Fibroblast of skin of right biceps (primary cell): ENCODE results near the gene ZNF76.
"Not testable (repeated sequence)": the region's sequence is repeated elsewhere in the genome, so short reads cannot be mapped to it uniquely, and the experiment has no call there.

ENCODE experiments used
- DNase-seq: peaks from one replicate; pipeline ENCODE4 v3.0.0-alpha.2; 2013

The ZNF76 gene

DNA sequence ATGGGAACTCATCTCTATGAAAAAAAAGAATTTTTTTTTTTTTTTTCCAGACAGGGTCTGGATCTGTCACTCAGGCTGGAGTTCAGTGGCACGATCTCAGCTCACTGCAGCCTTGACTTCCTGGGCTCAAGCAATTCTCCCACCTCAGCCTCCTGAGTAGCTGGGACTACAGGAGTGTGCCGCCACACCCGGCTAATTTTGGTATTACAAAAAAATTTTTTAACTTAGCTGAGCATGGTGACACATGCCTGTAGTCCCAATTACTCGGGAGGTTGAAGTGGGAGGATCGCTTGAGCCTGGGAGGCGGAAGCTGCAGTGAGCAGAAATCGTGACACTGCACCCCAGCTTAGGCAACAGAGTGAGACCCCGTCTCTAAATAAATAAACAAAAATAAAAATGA is 45.6 kb downstream of the ZNF76 start:
- no peak for DNase-seq

DNA sequence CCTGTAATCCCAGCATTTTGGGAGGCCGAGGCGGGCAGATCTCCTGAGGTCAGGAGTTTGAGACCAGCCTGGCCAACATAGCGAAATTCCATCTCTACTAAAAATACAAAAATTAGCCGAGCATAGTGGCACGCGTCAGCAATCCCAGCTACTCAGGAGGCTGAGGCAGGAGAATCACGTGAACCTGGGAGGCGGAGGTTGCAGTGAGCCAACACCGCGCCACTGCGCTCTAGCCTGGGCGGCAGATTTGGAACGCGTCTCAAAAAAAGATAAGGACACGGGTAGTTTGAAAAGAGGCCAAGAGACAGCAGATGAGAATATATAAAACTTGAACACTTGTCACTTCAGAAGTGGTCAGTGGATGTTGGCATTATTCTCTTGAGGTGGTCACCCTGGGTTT is 47.6 kb downstream of the ZNF76 start:
- DNase-seq: not testable (repeated sequence)

DNA sequence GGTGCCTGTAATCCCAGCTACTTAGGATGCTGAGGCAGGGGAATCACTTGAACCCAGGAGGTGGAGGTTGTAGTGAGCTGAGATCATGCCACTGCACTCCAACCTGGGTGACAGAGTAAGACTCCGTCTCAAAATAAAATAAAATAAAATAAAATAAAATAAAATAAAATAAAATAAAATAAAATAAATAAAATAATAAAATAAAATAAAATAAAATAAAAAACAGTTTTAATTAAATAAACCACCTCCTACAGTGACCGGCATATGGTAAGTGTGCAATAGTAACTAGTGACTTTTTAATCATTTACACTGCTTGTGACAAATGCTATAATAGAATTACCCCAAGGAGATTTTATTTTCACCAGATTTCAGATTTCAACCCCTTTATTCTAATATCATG is 49.0 kb downstream of the ZNF76 start:
- not testable (repeated sequence) for DNase-seq

DNA sequence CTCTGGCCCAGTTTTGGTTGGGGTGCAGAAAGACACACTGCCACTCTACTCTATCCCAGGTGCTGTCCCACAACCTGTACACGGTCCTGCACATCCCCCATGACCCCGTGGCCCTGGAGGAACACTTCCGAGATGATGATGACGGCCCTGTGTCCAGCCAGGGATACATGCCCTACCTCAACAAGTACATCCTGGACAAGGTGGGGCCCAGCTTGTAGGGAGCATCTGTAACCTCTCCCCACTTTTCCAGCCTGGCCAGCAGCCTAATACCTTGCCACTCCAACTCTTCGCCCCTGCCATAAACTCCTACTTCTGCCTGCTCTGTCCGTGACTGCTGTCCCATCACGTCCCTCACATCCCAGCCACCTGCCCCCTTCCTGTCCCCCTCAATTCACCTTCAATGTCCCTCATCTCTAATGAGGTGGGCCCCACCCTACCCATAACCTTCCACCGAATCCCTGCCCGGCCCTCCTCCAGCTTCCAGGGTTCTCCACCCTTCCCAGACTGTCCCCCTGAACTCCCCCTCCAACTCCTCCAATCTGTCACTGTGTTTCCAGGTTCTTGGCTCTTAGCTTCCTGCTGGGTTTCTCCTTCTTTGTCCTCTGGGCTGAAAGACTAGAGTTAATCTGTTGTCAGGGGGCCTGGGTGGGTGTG is 50.2 kb downstream of the ZNF76 start:
- DNase-seq: no peak

DNA sequence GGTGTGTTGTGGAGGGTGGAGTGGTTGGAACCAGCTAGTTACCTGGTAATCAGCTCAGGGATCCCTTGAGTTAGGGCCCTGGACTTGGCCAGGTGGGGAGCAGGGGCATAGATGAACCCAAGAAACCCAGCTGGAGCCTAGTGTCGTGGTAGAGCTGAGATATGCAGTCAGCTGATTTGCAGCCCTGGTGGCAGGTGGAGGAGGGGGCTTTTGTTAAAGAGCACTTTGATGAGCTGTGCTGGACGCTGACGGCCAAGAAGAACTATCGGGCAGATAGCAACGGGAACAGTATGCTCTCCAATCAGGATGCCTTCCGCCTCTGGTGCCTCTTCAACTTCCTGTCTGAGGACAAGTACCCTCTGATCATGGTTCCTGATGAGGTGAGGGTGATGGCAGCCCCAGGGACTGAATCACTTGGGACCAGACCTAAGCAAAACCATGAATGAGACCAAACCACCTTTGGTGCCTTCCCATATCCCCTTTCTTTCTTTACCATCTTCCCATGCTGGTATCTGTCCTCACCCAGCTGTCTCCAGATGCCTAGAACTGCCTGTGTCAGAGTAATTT is 50.8 kb downstream of the ZNF76 start:
- DNase-seq: no peak

DNA sequence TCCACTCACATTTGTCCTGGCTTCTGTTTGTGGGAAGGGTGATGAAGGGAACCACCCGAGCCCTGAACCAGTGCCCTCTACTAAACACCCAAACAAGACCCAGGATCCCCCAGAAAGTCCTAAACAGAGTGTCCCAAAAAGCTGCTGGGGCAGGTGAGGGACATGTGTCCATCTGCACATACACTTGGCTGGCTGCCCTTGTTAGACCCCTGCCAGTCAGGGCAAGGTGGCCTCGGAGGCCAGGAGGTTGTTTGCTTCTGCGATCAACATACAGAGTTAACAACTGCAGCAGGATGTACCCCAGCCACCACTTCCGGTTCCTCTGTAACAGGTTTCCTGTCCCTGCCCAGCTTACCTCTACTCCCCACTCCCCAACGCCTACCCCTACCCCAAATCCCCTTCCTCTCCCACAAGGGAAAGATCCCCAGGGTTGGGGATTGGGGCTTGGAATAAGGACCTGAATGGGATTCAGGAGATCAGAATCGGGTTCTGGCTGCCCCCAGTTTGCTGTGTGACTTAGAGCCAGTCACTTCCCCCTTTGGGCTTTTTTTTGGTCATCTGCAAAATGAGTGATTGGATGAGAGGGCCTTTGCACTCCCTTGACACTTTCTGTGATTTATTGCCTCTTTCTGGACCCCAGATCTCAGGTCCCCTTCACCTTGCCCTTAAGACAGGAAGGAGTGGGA is 52.0 kb downstream of the ZNF76 start:
- no peak for DNase-seq

DNA sequence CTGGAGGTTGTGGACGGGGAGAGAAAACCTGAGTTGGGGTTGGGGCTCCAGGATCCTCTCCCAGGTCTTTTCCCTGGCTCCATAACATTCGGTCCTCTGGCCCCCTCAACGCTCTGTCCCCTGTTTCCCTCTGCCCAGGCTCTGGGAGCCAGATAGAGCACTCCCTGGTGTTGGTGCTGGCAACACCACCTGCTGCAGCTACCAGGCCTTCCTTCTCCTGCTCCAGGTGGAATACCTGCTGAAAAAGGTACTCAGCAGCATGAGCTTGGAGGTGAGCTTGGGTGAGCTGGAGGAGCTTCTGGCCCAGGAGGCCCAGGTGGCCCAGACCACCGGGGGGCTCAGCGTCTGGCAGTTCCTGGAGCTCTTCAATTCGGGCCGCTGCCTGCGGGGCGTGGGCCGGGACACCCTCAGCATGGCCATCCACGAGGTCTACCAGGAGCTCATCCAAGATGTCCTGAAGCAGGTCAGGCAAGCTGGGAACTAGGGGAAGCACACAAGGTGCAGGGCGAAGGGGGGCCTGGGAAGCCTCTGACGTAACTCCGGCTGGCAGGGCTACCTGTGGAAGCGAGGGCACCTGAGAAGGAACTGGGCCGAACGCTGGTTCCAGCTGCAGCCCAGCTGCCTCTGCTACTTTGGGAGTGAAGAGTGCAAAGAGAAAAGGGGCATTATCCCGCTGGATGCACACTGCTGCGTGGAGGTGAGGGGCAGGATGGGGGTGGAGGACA is 52.7 kb downstream of the ZNF76 start:
- no peak for DNase-seq

DNA sequence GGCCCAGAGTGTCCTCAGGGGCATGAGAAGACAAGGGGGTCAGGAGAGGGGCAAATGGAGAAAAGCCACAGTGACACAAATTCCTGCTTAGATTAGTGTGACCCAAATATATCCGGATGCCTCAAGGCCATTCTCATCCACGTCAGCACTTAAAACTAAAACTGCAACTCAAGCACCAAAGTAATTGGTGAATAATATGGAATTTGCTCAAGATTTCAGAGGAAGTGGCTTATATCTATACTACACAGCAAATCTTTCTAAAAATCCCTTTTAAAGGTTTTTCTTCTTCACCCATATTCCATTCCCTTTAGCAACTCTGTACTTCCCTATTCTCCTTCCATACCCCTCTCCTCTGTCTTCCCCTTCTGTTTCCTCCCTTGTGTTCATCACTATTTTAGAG is 53.3 kb downstream of the ZNF76 start:
- DNase-seq: no peak

DNA sequence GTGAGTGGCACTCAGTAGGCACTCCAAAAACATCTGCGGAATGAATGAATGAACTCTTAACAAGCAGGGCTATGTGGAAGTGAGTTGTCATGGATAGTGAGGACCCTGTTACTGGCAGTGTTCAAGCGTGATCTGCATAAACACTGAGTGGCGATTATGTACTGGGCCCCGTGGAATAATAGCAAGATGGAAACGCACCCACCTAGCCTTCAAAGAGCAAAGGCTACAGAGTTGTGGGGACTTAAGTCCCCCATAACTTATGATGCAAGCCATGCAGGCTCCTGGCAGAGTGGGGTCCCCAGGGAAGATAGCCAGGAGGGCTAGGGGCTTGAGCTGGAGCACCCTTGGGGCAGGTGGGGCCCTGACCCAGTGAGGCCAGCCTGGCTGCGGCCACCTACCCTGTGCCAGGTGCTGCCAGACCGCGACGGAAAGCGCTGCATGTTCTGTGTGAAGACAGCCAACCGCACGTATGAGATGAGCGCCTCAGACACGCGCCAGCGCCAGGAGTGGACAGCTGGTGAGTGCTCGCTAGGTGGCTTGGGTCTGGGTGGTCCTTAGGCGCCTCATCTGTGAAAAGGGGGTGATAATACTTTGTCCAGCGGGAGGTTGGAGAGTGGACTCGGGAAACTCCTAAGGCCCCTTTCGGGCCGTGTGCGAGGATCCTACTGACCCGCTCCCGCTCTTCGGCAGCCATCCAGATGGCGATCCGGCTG is 58.1 kb downstream of the ZNF76 start:
- DNase-seq: peak; percentile 8

DNA sequence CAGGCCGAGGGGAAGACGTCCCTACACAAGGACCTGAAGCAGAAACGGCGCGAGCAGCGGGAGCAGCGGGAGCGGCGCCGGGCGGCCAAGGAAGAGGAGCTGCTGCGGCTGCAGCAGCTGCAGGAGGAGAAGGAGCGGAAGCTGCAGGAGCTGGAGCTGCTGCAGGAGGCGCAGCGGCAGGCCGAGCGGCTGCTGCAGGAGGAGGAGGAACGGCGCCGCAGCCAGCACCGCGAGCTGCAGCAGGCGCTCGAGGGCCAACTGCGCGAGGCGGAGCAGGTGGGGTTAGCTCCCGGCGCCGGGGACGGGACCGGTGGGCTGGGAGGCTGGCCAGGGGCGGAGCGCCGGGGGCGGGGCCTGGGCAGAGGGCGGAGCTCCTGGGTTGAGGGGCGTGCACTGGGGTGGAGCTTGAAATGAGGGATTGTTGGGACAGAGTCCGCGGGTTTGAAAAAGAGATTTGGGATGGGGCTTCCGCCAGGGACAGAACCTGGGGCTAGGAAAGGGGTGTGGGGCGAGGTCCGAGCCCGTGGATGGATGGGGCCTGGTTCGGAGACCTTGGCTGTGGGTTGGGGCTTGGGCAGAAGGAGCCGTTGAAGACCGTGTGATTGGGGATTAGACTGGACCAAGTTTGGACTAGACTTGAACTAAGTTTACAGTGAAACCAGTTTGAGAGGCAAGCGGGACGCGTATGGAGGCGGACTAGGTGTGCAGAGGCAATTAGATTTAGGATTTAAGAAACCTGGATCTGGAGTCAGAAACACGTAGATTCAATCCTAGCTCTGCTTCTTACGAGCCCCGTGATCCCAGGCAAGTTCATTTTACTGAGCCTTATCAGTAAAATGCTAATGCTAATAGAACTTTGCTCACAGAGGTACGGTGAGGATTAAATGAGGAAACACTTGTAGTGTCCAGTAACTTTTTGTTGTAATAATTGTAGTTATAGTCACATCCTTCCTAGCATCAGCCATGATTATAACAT is 58.9 kb downstream of the ZNF76 start:
- peak; percentile 84 for DNase-seq

DNA sequence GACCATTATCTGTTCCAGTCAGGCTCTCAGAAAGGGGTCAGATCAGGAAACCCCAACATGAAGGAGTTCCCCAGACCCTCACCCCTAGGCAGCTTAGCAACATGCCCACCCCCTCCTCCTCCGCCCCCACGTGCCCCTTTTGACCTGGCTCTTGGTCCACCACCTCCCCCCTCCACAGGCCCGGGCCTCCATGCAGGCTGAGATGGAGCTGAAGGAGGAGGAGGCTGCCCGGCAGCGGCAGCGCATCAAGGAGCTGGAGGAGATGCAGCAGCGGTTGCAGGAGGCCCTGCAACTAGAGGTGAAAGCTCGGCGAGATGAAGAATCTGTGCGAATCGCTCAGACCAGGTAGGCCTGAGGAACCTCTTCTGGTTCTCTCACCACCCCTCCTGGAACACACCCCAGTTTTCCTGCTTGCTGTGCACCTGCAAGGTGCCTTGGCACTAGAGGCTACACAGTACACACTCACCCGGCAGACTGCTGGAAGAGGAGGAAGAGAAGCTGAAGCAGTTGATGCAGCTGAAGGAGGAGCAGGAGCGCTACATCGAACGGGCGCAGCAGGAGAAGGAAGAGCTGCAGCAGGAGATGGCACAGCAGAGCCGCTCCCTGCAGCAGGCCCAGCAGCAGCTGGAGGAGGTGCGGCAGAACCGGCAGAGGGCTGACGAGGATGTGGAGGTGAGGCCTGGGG is 60.0 kb downstream of the ZNF76 start:
- DNase-seq: no peak

DNA sequence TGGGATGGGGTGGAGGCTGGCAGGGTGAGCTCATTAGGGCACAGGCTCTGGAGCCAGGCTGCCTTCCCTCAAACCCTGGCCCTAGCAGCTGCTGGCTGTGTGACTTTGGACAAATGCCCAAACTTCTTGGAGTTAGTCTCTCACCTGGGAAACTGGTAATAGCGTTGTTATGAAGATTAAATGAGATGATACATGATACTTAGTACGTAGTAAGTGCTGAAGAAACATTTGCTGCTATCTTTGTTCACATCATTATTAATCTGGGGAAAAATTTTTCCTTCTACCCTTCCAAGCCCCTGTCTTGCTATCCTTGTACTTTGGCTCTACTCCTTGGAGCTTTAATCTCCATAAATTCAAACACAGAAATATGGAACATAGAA is 60.5 kb downstream of the ZNF76 start:
- no peak for DNase-seq

DNA sequence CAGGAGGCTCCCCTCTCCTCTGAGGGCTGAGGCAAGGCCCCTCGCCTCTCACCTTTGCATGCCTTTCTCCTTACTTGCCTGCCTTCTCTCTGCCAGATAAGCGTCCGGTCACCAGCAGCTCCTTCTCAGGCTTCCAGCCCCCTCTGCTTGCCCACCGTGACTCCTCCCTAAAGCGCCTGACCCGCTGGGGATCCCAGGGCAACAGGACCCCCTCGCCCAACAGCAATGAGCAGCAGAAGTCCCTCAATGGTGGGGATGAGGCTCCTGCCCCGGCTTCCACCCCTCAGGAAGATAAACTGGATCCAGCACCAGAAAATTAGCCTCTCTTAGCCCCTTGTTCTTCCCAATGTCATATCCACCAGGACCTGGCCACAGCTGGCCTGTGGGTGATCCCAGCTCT is 61.6 kb downstream of the ZNF76 start:
- DNase-seq: no peak

DNA sequence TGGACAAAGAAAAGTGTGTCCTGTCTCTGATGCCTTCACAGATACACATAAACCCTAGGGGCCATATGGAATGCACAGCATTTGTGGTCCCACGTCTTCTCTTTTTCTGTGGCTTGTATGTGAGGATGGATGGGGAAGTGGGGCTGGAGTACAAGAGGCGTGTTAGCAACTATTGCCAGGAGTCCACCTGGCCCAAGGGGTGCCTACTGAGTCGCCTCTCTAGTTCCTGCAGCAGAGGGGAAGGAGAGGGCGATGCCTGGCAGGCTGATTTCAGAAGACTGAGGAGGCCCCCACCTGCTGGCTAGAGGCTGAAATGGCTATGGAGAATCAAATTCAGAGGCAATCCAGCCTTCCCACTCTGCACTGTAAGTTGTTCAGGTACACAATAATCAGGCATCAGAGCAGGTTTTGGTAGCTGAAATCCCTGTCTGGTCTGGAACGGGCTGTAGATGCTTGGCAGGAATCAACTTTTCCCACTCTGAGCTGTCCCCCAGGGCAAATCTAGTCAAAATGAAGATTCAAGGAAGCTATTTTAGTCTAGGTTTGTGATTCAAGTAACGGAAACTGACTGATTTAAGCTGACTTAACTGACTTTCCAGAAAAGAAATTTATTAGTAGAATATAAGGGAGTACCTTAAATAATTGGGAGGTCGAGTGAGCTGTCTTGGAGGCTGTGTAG is 68.0 kb downstream of the ZNF76 start:
- DNase-seq: peak; percentile 48

DNA sequence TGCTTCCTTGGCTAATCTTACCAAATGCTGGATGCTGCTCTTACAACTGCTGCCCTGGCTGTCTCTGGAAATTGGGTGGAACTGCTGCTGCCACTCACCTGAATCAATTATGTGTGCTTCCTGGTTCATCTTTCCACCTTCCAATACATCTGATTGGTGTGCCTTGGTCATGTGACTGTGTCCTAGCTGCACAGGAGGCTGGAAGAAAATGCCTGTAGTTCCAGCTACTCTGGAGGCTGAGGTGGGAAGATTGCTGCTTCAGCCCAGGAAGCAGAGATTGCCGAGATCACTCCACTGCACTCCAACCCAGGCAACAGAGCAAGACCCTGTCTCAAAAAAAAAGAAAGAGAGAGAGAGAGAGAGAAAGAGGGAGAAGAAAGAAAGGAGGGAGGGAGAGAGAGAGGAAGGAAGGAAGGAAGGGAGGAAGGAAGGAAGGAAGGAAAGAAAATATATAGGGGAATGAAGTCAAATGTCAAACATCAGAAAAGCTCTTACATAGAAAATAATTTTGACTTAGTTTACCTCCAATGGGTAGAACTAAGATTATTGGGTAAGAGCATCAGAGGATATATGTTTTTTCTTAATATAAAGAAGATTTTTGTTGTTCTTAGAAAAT is 68.7 kb downstream of the ZNF76 start:
- DNase-seq: no peak

DNA sequence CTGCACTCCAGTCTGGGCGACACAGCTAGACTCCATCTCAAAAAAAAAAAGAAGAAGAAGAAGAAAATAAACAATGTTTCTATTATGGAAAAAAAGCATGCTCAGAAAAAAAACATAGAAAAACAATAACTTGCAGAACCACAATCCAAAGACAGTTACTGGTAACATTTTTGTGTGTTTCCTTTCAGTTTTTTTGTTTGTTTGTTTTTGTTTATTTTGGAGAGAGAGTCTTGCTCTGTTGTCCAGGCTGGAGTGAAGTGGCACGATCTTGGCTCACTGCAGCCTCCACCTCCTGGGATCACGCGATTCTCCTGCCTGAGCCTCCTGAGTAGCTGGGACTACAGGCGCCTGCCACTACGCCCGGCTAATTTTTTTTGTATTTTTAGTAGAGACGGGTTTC is 69.4 kb downstream of the ZNF76 start:
- DNase-seq: not testable (repeated sequence)

DNA sequence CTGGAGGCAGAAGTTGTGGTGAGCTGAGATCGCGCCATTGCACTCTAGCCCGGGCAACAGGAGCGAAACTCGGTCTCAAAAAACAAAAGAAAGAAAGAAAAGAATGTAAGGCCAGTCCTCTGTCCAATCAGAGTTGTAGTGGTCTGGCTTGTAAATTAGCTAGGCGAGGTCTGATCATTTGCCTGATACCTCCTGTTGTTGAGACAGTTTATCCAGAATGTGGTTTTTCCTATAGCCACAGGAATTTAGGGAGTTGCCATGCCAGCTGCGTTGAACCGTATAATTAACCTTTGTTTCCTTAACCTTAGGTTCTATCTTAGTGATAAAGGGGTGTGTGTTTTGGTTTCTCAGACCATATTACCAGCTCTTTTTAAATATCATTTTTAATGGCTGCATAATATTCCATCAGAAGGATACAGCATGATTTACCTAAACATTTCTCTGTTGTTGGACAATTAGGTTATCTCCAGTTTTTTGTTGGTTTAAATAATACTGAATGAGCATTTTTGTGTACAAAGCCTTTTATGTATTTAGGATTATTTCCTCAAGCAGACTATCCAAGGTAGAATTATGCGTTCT is 71.1 kb downstream of the ZNF76 start:
- no peak for DNase-seq

DNA sequence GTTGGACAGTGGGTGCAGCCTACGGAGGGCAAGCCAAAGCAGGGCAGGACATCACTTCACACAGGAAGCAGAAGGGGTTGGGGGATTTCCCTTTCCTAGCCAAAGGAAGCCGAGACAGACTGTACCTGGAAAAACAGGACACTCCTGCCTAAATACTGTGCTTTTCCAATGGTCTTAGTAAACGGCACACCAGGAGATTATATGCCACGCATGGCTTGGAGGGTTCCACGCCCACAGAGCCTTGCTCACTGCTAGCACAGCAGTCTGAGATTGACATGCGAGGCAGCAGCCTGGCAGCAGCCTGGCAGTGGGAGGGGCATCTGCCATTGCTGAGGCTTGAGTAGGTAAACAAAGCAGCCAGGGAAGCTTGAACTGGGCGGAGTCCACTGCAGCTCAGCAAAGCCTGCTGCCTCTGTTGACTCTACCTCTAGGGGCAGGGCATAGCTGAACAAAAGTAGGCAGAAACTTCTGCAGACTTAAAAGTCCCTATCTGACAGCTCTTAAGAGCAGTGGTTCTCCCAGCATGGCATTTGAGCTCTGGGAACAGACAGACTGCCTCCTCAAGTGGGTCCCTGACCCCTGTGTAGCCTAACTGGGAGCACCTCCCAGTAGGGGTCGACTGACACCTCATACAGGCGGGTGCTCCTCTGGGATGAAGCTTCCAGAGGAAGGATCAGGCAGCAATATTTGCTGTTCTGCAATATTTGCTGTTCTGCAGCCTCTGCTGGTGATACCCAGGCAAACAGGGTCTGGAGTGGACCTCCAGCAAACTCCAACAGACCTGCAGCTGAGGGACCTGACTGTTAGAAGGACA is 72.7 kb downstream of the ZNF76 start:
- DNase-seq: not testable (repeated sequence)

DNA sequence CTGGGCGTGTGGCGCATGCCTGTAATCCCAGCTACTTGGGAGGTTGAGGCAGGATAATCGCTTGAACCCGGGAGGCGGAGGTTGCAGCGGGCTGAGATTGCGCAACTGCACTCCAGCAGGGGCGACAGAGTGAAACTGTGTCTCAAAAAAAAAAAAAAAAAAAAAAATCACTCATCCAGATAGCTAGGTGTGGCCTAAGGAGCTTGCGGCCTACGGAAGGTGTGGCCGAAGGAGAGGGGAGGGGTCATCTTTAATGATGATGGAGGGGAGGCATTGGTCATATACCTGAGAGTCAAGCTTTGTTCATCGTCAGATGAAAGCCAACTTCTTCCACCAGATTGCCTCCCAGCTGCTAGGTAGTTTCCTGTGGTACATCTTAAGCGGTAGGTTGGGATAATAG is 82.0 kb downstream of the ZNF76 start:
- no peak for DNase-seq
